GM19328 (cell line): Measurements from ENCODE around the gene BRINP1.

Experiments used
- ATAC-seq: cut with Tn5 transposase; IDR thresholded peaks from one replicate; pipeline ENCODE4 v1.9.1; 2021; ENCODE audit warnings: mild to moderate bottlenecking, moderate library complexity; ENCODE audit not compliant: unreplicated experiment

Gene BRINP1

GRCh38 chr9:119283078-119283794 is 86.0 kb downstream of the BRINP1 start:
- no peak for ATAC-seq

GRCh38 chr9:119282476-119283077 is 86.7 kb downstream of the BRINP1 start:
- no peak for ATAC-seq

- ATAC-seq = no peak
Observed at GRCh38 chr9:119280740-119281485, 88.3 kb downstream of the BRINP1 start.

GRCh38 chr9:119278171-119278570 is 91.1 kb downstream of the BRINP1 start:
- no peak for ATAC-seq

- no peak for ATAC-seq
Observed at GRCh38 chr9:119273984-119274665, 95.1 kb downstream of the BRINP1 start.

- ATAC-seq = no peak
Observed at GRCh38 chr9:119273325-119273904, 95.8 kb downstream of the BRINP1 start.

- ATAC-seq = no peak
Observed at GRCh38 chr9:119272500-119273211, 96.6 kb downstream of the BRINP1 start.

- no peak for ATAC-seq
Observed at GRCh38 chr9:119268985-119269384, 100.2 kb downstream of the BRINP1 start.

GRCh38 chr9:119264165-119264564 is 105.1 kb downstream of the BRINP1 start:
- no peak for ATAC-seq

GRCh38 chr9:119257592-119257991 is 111.6 kb downstream of the BRINP1 start:
- ATAC-seq = no peak

- no peak for ATAC-seq
Observed at GRCh38 chr9:119255116-119255515, 114.1 kb downstream of the BRINP1 start.

GRCh38 chr9:119252671-119253299 is 116.5 kb downstream of the BRINP1 start:
- no peak for ATAC-seq

GRCh38 chr9:119251936-119252335 is 117.3 kb downstream of the BRINP1 start:
- ATAC-seq = no peak

- no peak for ATAC-seq
Observed at GRCh38 chr9:119250730-119251129, 118.5 kb downstream of the BRINP1 start.

- ATAC-seq = no peak
Observed at GRCh38 chr9:119240546-119240945, 128.7 kb downstream of the BRINP1 start.

- no peak for ATAC-seq
Observed at GRCh38 chr9:119234636-119235035, 134.6 kb downstream of the BRINP1 start.

GRCh38 chr9:119227422-119227821 is 141.8 kb downstream of the BRINP1 start:
- ATAC-seq = no peak

GRCh38 chr9:119224431-119224830 is 144.8 kb downstream of the BRINP1 start:
- ATAC-seq = no peak

GRCh38 chr9:119221276-119221675 is 148.0 kb downstream of the BRINP1 start:
- no peak for ATAC-seq

- ATAC-seq = no peak
Observed at GRCh38 chr9:119218293-119218692, 150.9 kb downstream of the BRINP1 start.
